Heart right ventricle (tissue), 16 donors: ENCODE data around the gene FRG2. TPM values are rescaled to one million over a fixed set of nuclear protein-coding genes. Genes with fewer than 3 reads are reported as not detected.
A peak's percentile ranks its signal among the peaks of the same experiment; 100 is the strongest.

Experiments
- ATAC-seq, 8 donors: fragments of 200-7000 bp; cut with Tn5 transposase; one replicate each; pipeline ENCODE4 v1.9.1; 2020; ENCODE audit warnings: mild to moderate bottlenecking in 8 of 8, moderate library complexity in 8 of 8, moderate number of reproducible peaks in 1 of 8
- DNase-seq, 2 donors: peaks; one replicate each; pipeline ENCODE4 v3.0.0-alpha.2; 2020
- H3K27ac ChIP-seq, 10 donors: fragments of 200-600 bp; sonication (generic) in 2 of 10; one replicate each; pipeline versions ENCODE4 v1.5.0 to v1.8.0; 2020 to 2022; ENCODE audit warnings: mild to moderate bottlenecking in 3 of 10
- H3K27me3 ChIP-seq, 7 donors: fragments of 200-600 bp; one replicate each; pipeline ENCODE4 v1.8.0; 2021 to 2022; ENCODE audit warnings: mild to moderate bottlenecking in 2 of 7
- H3K36me3 ChIP-seq, 9 donors: fragments of 200-600 bp; sonication (generic) in 1 of 9; one replicate each; pipeline versions ENCODE4 v1.5.0 to v1.8.0; 2020 to 2022; ENCODE audit warnings: mild to moderate bottlenecking in 2 of 9
- H3K4me1 ChIP-seq, 9 donors: fragments of 200-600 bp; sonication (generic) in 1 of 9; one replicate each; pipeline versions ENCODE4 v1.5.0 to v1.8.0; 2020 to 2022; ENCODE audit warnings: mild to moderate bottlenecking in 4 of 9
- H3K4me3 ChIP-seq, 10 donors: fragments of 200-600 bp; sonication (generic) in 2 of 10; one replicate each; pipeline versions ENCODE4 v1.5.0 to v1.8.0; 2020 to 2022; ENCODE audit warnings: mild to moderate bottlenecking in 7 of 10, moderate library complexity in 2 of 10
- H3K9me3 ChIP-seq, 11 donors: fragments of 200-600 bp in 10 of 11; sonication (generic) in 2 of 11; one replicate each; pipeline versions ENCODE4 v1.5.0 to v1.8.0; 2013 to 2022; ENCODE audit warnings: mild to moderate bottlenecking in 2 of 11, control low read depth in 1 of 11, moderate library complexity in 1 of 11
- WGBS, 2 donors: extraction: QIAGEN DNeasy Blood & Tissue Kit; methylation state at CpG; one replicate each; pipeline ENCODE4 v1.1.7; 2013; ENCODE audit warnings: inconsistent platforms in 1 of 2; 5-methylcytosine and 5-hydroxymethylcytosine counted together
- intact Hi-C, 10 donors: fragments of 100-400 bp; cut with DNase I; formaldehyde crosslinking; loops; one replicate each; pipeline versions ENCODE4 v1.11.1 to v1.14.2; 2022
- polyA plus RNA-seq, 2 donors: library from polyadenylated mRNA; stranded (reverse); fragments of 200-250 nt; gene quantifications; one replicate each; pipeline ENCODE4 v1.2.3, GENCODE V29; 2013
- total RNA-seq, 10 donors: library from RNA; stranded (reverse); fragmentation: NEBNext Ultra II Directional in 3 of 10; extraction: Animal tissue kit (Norgen Biotek cat#: 25700) in 3 of 10; gene quantifications; one replicate each; pipeline versions ENCODE4 v1.2.1 to v1.2.4, GENCODE V29; 2021 to 2023
- TF ChIP-seq, protein P1 (sequence below), 9 donors: fragments of 200-600 bp; sonication (generic) in 2 of 9; IDR thresholded peaks; one replicate each; pipeline versions ENCODE4 v1.5.0 to v1.8.0; 2021 to 2022; ENCODE audit warnings: antibody characterized with exemption in 9 of 9, mild to moderate bottlenecking in 5 of 9, moderate library complexity in 1 of 9
- donor health status: Arrhythmogenic right ventricular cardiomyopathy.
- donor health status: ischemic (EF 13 %, LVEDD 7.1; RV severe dilation, severe dysfunction).
- donor health status: healthy with polysubstance abuse.
- donor health status: DM: no; HTN: yes; CAD: no.
- donor health status: DM: no; HTN: no; CAD: no.
- donor health status: ischemic (EF 25% LVEDD 6.9; RV normal size, moderate dysfunction).
- donor health status: ischemic (EF 25% LVEDD 5.7; RV mildly dilated, moderate dysfunction).
- donor health status: healthy.
- donor health status: DM: yes; HTN: yes; CAD: no.
- donor health status: Ischemic cardiomyopathy.
- donor health status: ischemic (EF 35%, LVEDD 5.7; RV mildly dilated, moderate dysfunction).
- donor health status: nonischemic (EF 11% LVEDD 7.7; RV severe dilation, severe dysfunction).
- donor health status: DM: yes; HTN: yes; CAD: no.
- donor health status: PGD.
- donor health status: ischemic (EF 29% LVEDD 5.4; RV normal size, mild dysfunction).
- donor health status: nonischemic (EF 23%, LVEDD 6.1; RV moderate dilation, normal function).

FRG2 gene
- total and polyA plus RNA-seq, 12 donors, result not detected

DNA sequence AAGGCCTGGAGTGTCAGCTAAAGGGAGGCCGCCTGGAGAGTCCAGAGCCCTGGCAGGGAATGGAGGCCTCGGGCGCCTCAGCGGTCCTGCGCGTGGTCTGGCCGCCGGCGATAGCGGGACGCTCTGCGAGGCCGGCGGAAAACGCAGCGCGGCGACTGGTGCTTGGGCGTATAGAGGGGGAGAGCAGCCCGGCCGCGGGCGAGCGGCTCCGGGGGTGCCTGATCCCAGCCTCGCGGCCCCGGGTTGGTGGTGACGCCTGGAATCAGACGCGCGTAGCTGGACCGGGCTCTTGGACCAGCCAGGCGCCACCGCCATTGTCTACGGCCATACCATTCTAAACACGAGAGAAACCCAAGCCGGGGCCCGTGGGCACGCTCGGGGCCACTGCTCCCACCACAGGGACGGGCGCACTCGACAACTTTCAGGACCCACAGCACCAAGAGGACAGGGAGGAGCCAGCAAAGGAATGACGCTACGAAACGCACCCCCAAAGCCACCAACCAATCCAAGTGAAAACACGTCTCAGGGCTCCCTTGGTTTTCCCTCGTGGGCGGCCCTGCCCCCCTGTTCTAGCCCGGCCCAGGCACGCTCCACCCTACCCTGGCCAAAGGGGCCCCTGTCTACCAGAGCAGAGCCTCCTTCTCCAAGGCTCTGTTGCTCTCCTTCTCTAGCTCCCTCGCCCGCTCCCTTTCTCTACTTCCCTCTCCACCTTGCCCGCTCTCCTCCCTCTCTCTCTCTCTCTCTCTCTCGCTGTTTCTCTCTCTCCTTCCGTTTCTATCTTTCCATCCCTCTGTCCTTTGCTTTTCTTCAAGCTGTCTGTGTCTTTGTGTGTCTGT lies 7.8 kb downstream of the FRG2 start:
- DNase-seq, result no peak
- no peak overlapping the region for H3K27ac ChIP-seq
- peaks cover 0 to 37% (median 18%) of the 10 kb centered on the region in 9 donors for H3K4me1 ChIP-seq
- intact Hi-C loops, result no loop called here
- no peak overlapping the region for H3K4me3 ChIP-seq
- WGBS, 2 donors, result 3 to 6% methylated on average over 57 of the region's 57 CpGs
- ATAC-seq, result no peak
- H3K27me3 ChIP-seq, result peaks cover 19 to 88% (median 82%) of the 10 kb centered on the region in 7 donors
- H3K9me3 ChIP-seq, result no peaks in the 10 kb centered on the region
- no peaks in the 10 kb centered on the region for H3K36me3 ChIP-seq
- TF ChIP-seq, protein P1, sequence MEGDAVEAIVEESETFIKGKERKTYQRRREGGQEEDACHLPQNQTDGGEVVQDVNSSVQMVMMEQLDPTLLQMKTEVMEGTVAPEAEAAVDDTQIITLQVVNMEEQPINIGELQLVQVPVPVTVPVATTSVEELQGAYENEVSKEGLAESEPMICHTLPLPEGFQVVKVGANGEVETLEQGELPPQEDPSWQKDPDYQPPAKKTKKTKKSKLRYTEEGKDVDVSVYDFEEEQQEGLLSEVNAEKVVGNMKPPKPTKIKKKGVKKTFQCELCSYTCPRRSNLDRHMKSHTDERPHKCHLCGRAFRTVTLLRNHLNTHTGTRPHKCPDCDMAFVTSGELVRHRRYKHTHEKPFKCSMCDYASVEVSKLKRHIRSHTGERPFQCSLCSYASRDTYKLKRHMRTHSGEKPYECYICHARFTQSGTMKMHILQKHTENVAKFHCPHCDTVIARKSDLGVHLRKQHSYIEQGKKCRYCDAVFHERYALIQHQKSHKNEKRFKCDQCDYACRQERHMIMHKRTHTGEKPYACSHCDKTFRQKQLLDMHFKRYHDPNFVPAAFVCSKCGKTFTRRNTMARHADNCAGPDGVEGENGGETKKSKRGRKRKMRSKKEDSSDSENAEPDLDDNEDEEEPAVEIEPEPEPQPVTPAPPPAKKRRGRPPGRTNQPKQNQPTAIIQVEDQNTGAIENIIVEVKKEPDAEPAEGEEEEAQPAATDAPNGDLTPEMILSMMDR (IDR thresholded peaks at IDR 0.05), result no peak

GRCh38 chr4:190018201-190018920 lies 8.7 kb downstream of the FRG2 start:
- TF ChIP-seq, protein P1 (IDR thresholded peaks at IDR 0.05), result no peak
- DNase-seq, result no peak
- no peak for ATAC-seq
- Histone ChIP-seq H3K36me3 (no peaks in the 10 kb centered on the region), H3K27ac (no peak overlapping the region), H3K27me3 (peaks cover 19 to 92% (median 87%) of the 10 kb centered on the region in 7 donors), H3K4me1 (peaks cover 0 to 37% (median 18%) of the 10 kb centered on the region in 9 donors), H3K4me3 (no peak overlapping the region), H3K9me3 (peaks cover 0 to 5% (median 0%) of the 10 kb centered on the region in 11 donors)
- WGBS, 2 donors, result 7% methylated on average over 38 of the region's 38 CpGs
- intact Hi-C loops, result no loop called here

DNA sequence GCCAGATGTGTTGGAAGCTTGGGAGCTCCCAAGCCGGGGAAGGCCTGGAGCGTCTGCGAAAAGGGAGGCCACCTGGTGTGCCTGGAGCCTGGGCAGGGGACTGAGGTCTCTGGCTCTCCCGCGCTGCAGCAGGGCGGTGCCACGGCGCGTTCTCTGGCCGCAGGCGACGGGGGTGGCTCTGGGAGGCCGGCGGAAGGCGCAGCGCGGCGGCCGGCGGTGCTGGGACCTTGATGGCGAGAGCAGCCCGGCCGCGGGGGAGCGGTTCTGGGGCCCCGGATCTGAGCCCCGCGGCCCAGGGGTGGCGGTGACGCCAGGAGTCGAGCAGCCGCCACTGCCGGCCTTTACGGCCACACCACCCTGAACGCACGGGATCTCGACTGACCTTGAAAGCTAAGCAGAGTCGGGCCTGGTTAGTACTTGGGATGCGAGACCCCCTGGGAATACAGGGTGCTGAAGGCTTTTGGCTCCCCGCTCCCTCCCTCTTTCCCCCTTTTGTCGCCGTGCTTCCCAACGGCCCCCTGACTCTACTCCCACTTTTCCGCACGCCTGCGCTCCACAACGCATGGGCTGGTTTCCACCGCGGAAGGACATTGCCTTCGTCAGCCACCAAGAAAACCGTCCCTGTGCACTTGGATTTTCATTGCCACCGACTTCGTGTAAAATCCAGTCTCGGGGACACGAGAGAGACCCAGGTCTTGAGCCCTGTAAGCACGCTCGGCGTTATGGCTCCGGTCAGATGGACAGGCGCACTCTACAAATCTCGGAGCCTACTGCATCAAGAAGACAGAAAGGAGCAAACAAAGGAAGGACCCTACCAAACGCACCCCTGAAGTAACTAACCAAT lies 9.5 kb downstream of the FRG2 start:
- Histone ChIP-seq H3K9me3 (peaks cover 0 to 5% (median 0%) of the 10 kb centered on the region in 11 donors), H3K4me1 (peaks cover 0 to 34% (median 18%) of the 10 kb centered on the region in 9 donors), H3K4me3 (peak overlapping the region in 5 of 10 donors; percentile 6 to 16 (median 10)), H3K36me3 (no peaks in the 10 kb centered on the region), H3K27me3 (peaks cover 19 to 95% (median 91%) of the 10 kb centered on the region in 7 donors), H3K27ac (no peak overlapping the region)
- WGBS, 2 donors, result 2% methylated on average over 61 to 62 of the region's 62 CpGs
- ATAC-seq, result no peak
- no peak for DNase-seq
- TF ChIP-seq, protein P1 (IDR thresholded peaks at IDR 0.05), result no peak
- intact Hi-C loops, result no loop called here
